GM12878 (cell line): ENCODE measurements around the gene RASIP1. TPM values are rescaled to one million over a fixed set of nuclear protein-coding genes. Genes with fewer than 3 reads are reported as not detected.

Experiments
- BHLHE40 ChIP-seq, 2 experiments: fragments of 450-650 bp in 1 of 2; IDR thresholded peaks; 2 replicates each; pipeline ENCODE4 v1.6.1; 2011 to 2017; ENCODE audit warnings: low read depth in 2 of 2, borderline replicate concordance in 1 of 2, improper control_type of control experiment in 1 of 2, low read length in 1 of 2, mild to moderate bottlenecking in 1 of 2
- BRCA1 ChIP-seq: IDR thresholded peaks from 2 replicates; pipeline ENCODE4 v1.6.1; 2011; ENCODE audit warnings: low read depth, low read length, improper control_type of control experiment
- ESRRA ChIP-seq: IDR thresholded peaks from 2 replicates; pipeline ENCODE4 v1.6.1; 2012; ENCODE audit warnings: mild to moderate bottlenecking, low read length, improper control_type of control experiment
- FOS ChIP-seq: IDR thresholded peaks from 3 replicates; pipeline ENCODE4 v1.6.1; 2011; ENCODE audit warnings: borderline replicate concordance; ENCODE audit not compliant: insufficient read length; ENCODE audit errors: extremely low read depth
- FOXK2 ChIP-seq: fragments of 450-650 bp; IDR thresholded peaks from 2 replicates; pipeline ENCODE4 v1.6.1; 2017; ENCODE audit warnings: mild to moderate bottlenecking, moderate library complexity
- IKZF1 ChIP-seq: fragments of 450-650 bp; conservative IDR thresholded peaks from 2 replicates; pipeline ENCODE4 v1.6.1; 2017; ENCODE audit warnings: antibody characterized with exemption, mild to moderate bottlenecking
- IKZF2 ChIP-seq, 2 experiments: fragments of 450-650 bp; IDR thresholded peaks; 2 replicates each; pipeline ENCODE4 v1.6.1; 2017; ENCODE audit warnings: mild to moderate bottlenecking in 2 of 2, moderate library complexity in 2 of 2
- KDM1A ChIP-seq: fragments of 200-600 bp; sonication (generic); IDR thresholded peaks from 2 replicates; pipeline ENCODE4 v1.6.1; 2016; ENCODE audit warnings: borderline replicate concordance
- LARP7 ChIP-seq: fragments of 450-650 bp; IDR thresholded peaks from 2 replicates; pipeline ENCODE4 v1.6.1; 2017; ENCODE audit warnings: mild to moderate bottlenecking
- MTA3 ChIP-seq: IDR thresholded peaks from 2 replicates; pipeline ENCODE4 v1.6.1; 2012; ENCODE audit warnings: low read length, inconsistent platforms, borderline replicate concordance
- NFYB ChIP-seq: IDR thresholded peaks from 2 replicates; pipeline ENCODE4 v1.6.1; 2011; ENCODE audit warnings: low read depth, mild to moderate bottlenecking, low read length, improper control_type of control experiment, moderate library complexity; ENCODE audit not compliant: insufficient read depth
- NR2F1 ChIP-seq: fragments of 450-650 bp; conservative IDR thresholded peaks from 2 replicates; pipeline ENCODE4 v1.6.1; 2017; ENCODE audit warnings: mild to moderate bottlenecking
- PAX8 ChIP-seq: fragments of 450-650 bp; IDR thresholded peaks from 2 replicates; pipeline ENCODE4 v1.6.1; 2017; ENCODE audit warnings: mild to moderate bottlenecking, moderate library complexity
- SIX5 ChIP-seq: IDR thresholded peaks from 2 replicates; pipeline ENCODE4 v1.6.1; 2011; ENCODE audit warnings: mild to moderate bottlenecking, low read depth, low read length, moderate library complexity; ENCODE audit not compliant: severe bottlenecking
- STAT1 ChIP-seq: fragments of 450-650 bp; conservative IDR thresholded peaks from 2 replicates; pipeline ENCODE4 v1.6.1; 2014; ENCODE audit warnings: antibody characterized with exemption, mild to moderate bottlenecking
- TCF12 ChIP-seq: IDR thresholded peaks from 2 replicates; pipeline ENCODE4 v1.6.1; 2011; ENCODE audit warnings: low read depth, mild to moderate bottlenecking, low read length
- WRNIP1 ChIP-seq: IDR thresholded peaks from 2 replicates; pipeline ENCODE4 v1.6.1; 2011; ENCODE audit warnings: low read depth, low read length, improper control_type of control experiment, borderline replicate concordance
- ZNF207 ChIP-seq: fragments of 450-650 bp; IDR thresholded peaks from 2 replicates; pipeline ENCODE4 v1.6.1; 2014; ENCODE audit warnings: antibody characterized with exemption, mild to moderate bottlenecking, borderline replicate concordance
- ZNF217 ChIP-seq: fragments of 450-650 bp; IDR thresholded peaks from 2 replicates; pipeline ENCODE4 v1.6.1; 2017; ENCODE audit warnings: antibody characterized with exemption, mild to moderate bottlenecking
- polyA plus RNA-seq, 11 experiments: library from polyadenylated mRNA; depleted of rRNA in 4 of 11; unstranded in 6 of 11; stranded (reverse) in 5 of 11; fragments of >200 nt; fragmentation: Nextera tagmentation in 4 of 11; fragmentation: Illumina TruSeq in 1 of 11; extraction: Ambion mirVana in 4 of 11; extraction: Trizol in 1 of 11; gene quantifications; 1 replicate in 1 of 11; 2 replicates in 10 of 11; pipeline versions ENCODE4 v1.2.1 to v1.2.3, GENCODE V29; 2011 to 2016; ENCODE audit warnings: inconsistent platforms in 2 of 11, missing spikeins in 2 of 11, low read depth in 1 of 11
- total RNA-seq, 4 experiments: library from RNA; depleted of rRNA in 3 of 4; stranded (reverse); fragments of >200 nt in 3 of 4; fragmentation: Illumina TruSeq in 1 of 4; extraction: Trizol in 1 of 4; gene quantifications; 2 replicates each; pipeline versions ENCODE4 v1.2.1 to v1.2.3, GENCODE V29; 2013 to 2021
- TF ChIP-seq, protein P1 (sequence below): fragments of 450-650 bp; IDR thresholded peaks from 2 replicates; pipeline ENCODE4 v1.6.1; 2017; ENCODE audit warnings: mild to moderate bottlenecking, moderate library complexity
- TF ChIP-seq, protein P2 (sequence below): fragments of 450-650 bp; IDR thresholded peaks from 2 replicates; pipeline ENCODE4 v1.6.1; 2016; ENCODE audit warnings: mild to moderate bottlenecking
- TF ChIP-seq, protein P3 (sequence below): IDR thresholded peaks from 2 replicates; pipeline ENCODE4 v1.6.1; 2011; ENCODE audit warnings: low read depth, low read length, improper control_type of control experiment, borderline replicate concordance
- TF ChIP-seq, protein P4 (sequence below): IDR thresholded peaks from 2 replicates; pipeline ENCODE4 v1.6.1; 2011; ENCODE audit warnings: mild to moderate bottlenecking, low read depth, low read length, moderate library complexity; ENCODE audit not compliant: insufficient replicate concordance

The RASIP1 gene
- total and polyA plus RNA-seq, 10 of the 15 experiments (the other 5 are each of a cell fraction or from before 2014, with no cell fraction given) = 0.08 TPM; not detected in 9

DNA sequence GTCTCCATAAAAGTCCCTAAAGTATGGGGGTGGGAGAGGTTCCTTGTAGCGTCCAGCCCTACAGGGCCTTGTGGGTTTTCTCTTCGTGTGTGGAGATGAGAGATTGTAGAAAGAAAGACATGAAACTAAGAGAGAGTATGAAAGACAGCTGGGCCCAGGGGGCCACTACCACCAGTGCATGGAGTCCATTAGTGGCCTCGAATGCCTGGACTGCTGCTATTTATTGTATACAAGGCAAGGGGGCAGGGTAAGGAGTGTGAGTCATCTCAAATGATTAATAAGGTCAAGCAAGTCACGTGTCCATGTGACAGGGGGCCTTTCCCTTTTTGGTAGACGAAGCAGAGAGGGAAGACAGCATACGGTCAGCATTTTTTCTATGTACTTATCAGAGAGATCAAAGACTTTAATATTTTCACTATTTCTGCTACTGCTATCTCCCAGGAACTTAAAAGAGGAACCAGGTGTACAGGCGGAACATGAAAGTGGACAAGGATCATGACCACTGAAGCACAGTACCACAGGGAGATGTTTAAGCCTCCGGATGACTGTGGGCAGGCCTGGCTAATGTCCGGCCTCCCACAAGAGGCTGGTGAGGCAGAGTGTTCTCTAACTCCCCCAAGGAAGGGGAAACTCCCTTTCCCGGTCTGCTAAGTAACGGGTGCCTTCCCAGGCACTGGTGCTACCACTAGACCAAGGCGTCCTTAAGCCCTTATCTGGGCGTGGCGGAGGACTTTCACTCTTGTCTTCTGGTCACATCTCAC is 40.4 kb upstream of the RASIP1 start (continued):
- TF ChIP-seq, protein P1, sequence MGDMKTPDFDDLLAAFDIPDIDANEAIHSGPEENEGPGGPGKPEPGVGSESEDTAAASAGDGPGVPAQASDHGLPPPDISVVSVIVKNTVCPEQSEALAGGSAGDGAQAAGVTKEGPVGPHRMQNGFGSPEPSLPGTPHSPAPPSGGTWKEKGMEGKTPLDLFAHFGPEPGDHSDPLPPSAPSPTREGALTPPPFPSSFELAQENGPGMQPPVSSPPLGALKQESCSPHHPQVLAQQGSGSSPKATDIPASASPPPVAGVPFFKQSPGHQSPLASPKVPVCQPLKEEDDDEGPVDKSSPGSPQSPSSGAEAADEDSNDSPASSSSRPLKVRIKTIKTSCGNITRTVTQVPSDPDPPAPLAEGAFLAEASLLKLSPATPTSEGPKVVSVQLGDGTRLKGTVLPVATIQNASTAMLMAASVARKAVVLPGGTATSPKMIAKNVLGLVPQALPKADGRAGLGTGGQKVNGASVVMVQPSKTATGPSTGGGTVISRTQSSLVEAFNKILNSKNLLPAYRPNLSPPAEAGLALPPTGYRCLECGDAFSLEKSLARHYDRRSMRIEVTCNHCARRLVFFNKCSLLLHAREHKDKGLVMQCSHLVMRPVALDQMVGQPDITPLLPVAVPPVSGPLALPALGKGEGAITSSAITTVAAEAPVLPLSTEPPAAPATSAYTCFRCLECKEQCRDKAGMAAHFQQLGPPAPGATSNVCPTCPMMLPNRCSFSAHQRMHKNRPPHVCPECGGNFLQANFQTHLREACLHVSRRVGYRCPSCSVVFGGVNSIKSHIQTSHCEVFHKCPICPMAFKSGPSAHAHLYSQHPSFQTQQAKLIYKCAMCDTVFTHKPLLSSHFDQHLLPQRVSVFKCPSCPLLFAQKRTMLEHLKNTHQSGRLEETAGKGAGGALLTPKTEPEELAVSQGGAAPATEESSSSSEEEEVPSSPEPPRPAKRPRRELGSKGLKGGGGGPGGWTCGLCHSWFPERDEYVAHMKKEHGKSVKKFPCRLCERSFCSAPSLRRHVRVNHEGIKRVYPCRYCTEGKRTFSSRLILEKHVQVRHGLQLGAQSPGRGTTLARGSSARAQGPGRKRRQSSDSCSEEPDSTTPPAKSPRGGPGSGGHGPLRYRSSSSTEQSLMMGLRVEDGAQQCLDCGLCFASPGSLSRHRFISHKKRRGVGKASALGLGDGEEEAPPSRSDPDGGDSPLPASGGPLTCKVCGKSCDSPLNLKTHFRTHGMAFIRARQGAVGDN = 0 out of 2 replicates have a peak, but pooled peaks have one; percentile 26
- TF ChIP-seq BHLHE40 (IDR thresholded peaks at IDR 0.05; ENCODE audit: borderline replicate concordance in 1 of 2, low read depth in 2 of 2, low read length in 1 of 2) (peak; percentile 75 to 86), MTA3 (no peak), LARP7 (no peak), NR2F1 (peak; percentile 69; the same call in 1 of the 2 replicates), FOS (no peak), TCF12 (no peak), SIX5 (no peak), ZNF207 (no peak), IKZF2 (IDR thresholded peaks at IDR 0.05) (peak in 1 of 2 experiments; percentile 59; a peak in 2 of 4 replicates), STAT1 (no peak), NFYB (no peak), ESRRA (no peak), PAX8 (no peak), IKZF1 (0 out of 2 replicates have a peak, but pooled peaks have one; percentile 53), ZNF217 (no peak), BRCA1 (no peak), WRNIP1 (no peak), KDM1A (no peak), FOXK2 (peak; percentile 19; the same call in 1 of the 2 replicates)
- TF ChIP-seq, protein P2, sequence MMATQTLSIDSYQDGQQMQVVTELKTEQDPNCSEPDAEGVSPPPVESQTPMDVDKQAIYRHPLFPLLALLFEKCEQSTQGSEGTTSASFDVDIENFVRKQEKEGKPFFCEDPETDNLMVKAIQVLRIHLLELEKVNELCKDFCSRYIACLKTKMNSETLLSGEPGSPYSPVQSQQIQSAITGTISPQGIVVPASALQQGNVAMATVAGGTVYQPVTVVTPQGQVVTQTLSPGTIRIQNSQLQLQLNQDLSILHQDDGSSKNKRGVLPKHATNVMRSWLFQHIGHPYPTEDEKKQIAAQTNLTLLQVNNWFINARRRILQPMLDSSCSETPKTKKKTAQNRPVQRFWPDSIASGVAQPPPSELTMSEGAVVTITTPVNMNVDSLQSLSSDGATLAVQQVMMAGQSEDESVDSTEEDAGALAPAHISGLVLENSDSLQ = peak; percentile 82
- TF ChIP-seq, protein P3, sequence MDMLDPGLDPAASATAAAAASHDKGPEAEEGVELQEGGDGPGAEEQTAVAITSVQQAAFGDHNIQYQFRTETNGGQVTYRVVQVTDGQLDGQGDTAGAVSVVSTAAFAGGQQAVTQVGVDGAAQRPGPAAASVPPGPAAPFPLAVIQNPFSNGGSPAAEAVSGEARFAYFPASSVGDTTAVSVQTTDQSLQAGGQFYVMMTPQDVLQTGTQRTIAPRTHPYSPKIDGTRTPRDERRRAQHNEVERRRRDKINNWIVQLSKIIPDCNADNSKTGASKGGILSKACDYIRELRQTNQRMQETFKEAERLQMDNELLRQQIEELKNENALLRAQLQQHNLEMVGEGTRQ = peak; percentile 52; the same call in 1 of the 2 replicates
- TF ChIP-seq, protein P4, sequence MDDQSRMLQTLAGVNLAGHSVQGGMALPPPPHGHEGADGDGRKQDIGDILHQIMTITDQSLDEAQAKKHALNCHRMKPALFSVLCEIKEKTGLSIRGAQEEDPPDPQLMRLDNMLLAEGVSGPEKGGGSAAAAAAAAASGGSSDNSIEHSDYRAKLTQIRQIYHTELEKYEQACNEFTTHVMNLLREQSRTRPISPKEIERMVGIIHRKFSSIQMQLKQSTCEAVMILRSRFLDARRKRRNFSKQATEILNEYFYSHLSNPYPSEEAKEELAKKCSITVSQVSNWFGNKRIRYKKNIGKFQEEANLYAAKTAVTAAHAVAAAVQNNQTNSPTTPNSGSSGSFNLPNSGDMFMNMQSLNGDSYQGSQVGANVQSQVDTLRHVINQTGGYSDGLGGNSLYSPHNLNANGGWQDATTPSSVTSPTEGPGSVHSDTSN = peak; percentile 52
